GM19193 (cell line): ENCODE measurements around the gene DENND1A.

ENCODE experiments used
- POLR2A ChIP-seq: IDR thresholded peaks from 4 replicates; pipeline ENCODE4 v1.6.1; 2011; ENCODE audit not compliant: insufficient read depth, insufficient read length; ENCODE audit errors: extremely low read depth

The DENND1A gene

DNA sequence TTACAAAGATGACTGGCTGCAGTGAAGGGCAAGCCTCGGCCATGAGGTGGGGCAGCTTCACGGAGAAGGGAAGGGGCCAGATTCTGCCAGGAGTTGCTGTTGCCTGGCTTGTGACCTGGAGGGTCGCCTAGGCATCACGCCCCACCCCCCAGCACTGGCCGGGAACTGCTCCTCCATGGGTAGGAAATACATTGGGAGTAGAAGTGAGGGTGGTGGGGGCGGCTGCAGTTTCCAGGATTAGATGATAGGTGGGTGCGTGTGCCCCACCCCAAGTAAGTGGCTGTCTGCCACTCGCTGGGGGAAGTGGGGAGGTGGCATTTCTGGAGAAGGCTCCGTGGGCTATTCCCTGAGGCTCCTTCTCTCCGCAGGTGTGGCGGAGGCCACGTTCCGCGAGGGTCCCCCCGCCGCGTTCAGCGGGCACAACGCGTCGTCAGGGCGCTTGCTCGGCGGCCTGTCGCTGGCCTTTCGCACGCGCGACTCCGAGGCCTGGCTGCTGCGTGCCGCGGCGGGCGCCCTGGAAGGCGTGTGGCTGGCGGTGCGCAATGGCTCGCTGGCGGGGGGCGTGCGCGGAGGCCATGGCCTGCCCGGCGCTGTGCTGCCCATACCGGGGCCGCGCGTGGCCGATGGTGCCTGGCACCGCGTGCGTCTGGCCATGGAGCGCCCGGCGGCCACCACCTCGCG lies 557.0 kb downstream of the DENND1A start:
- no peak for TF ChIP-seq POLR2A

- TF ChIP-seq POLR2A, result no peak
Measured at GRCh38 chr9:123371805-123372590, 557.9 kb downstream of the DENND1A start.

DNA sequence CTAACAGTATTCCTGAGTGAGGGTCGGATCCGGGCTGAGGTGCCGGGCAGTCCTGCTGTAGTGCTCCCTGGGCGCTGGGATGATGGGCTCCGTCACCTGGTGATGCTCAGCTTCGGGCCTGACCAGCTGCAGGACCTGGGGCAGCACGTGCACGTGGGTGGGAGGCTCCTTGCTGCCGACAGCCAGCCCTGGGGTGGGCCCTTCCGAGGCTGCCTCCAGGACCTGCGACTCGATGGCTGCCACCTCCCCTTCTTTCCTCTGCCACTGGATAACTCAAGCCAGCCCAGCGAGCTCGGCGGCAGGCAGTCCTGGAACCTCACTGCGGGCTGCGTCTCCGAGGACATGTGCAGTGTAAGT lies 558.7 kb downstream of the DENND1A start:
- TF ChIP-seq POLR2A, result no peak

GRCh38 chr9:123370526-123371227 lies 559.2 kb downstream of the DENND1A start:
- no peak for TF ChIP-seq POLR2A

- no peak for TF ChIP-seq POLR2A
Measured at GRCh38 chr9:123370108-123370507, 559.8 kb downstream of the DENND1A start.

DNA sequence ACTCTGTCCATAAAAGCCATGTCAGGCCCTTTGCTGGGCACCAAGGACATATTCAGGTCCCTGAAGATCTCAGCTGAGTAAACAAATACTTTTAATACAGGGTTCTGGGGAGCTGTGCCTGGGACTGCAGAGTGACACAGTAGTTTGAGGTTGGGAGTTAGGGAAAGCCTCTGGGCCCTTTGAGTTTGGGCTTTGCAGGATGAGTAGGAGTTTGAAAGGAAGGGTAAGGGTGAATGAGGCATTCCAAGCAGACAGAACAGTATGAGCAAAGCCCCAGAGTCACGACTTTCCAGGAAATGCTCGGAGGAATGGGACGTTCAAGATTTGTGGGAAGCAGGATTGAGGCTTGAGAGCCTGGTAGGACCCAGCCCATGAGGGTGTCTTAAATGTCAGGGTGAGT lies 560.6 kb downstream of the DENND1A start:
- no peak for TF ChIP-seq POLR2A

GRCh38 chr9:123368536-123369153 lies 561.3 kb downstream of the DENND1A start:
- no peak for TF ChIP-seq POLR2A

DNA sequence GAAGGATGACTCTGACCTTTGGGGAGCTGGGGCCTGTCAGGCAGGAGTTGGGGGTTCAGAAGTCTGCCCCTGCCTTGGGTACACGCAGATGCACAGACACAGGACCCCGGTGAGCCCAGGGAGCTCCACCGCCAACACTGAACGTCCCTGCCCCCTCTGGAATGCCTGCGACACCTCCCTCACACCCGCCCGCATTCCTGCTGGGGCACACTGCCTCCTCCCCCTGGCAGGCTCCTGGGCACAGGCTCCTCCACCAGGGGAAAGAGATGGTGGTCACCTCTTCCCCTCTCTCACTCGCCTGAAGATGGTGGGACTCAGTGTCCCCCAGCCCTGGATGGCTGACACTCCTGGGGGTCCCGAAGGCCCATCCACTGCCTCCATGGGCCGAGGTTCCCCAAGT lies 561.9 kb downstream of the DENND1A start:
- no peak for TF ChIP-seq POLR2A

DNA sequence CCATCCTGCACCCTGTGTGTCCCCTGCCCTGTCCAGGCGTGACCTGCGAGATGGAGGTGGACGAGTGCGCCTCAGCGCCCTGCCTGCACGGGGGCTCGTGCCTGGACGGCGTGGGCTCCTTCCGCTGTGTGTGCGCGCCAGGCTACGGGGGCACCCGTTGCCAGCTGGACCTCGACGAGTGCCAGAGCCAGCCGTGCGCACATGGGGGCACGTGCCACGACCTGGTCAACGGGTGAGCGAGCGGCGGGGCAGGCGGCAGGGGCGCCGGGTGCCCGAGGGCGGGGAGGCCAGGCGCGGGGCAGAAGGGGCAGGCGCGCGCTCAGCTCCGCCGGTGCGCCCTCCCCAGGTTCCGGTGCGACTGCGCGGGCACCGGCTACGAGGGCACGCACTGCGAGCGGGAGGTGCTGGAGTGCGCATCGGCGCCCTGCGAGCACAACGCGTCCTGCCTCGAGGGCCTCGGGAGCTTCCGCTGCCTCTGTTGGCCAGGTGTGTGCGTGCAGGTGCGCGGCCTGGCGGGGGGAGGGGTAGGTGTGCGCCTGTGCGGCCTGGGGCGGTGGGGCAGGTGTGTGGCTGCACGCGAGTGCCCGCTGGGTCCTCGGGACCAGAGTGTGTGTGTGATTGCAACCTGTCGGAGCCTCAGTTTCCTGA lies 563.9 kb downstream of the DENND1A start:
- no peak for TF ChIP-seq POLR2A

- no peak for TF ChIP-seq POLR2A
Measured at GRCh38 chr9:123365287-123365880, 564.5 kb downstream of the DENND1A start.

DNA sequence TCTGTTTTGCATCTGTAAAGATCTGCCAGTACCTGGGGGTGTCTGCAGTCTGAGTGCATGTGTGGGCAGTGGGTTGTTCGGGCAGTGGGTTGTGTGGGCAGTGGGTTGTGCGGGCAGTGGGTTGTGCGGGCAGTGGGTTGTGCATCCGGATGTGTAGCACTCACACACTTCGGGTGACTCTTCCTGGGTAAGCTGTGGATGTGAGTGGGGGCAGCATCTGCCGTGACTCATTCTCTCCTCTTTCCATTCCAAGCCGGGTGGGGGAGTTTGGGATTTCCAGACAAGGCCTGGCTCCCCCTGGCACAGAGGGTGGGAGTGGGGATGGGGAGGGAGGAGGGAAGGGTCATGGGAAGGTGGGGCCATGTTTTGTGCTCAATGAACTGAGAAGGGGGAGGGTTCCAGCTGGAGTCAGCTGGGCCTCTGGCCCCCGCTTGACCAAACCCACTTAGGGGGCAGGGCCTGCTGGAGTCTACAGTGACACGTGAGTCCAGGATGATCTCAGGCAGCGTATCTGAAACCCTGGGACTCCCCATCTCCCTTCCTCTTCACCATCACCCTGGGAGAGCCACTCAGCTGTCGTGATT lies 565.6 kb downstream of the DENND1A start:
- TF ChIP-seq POLR2A, result no peak

- no peak for TF ChIP-seq POLR2A
Measured at GRCh38 chr9:123362856-123363255, 567.1 kb downstream of the DENND1A start.

DNA sequence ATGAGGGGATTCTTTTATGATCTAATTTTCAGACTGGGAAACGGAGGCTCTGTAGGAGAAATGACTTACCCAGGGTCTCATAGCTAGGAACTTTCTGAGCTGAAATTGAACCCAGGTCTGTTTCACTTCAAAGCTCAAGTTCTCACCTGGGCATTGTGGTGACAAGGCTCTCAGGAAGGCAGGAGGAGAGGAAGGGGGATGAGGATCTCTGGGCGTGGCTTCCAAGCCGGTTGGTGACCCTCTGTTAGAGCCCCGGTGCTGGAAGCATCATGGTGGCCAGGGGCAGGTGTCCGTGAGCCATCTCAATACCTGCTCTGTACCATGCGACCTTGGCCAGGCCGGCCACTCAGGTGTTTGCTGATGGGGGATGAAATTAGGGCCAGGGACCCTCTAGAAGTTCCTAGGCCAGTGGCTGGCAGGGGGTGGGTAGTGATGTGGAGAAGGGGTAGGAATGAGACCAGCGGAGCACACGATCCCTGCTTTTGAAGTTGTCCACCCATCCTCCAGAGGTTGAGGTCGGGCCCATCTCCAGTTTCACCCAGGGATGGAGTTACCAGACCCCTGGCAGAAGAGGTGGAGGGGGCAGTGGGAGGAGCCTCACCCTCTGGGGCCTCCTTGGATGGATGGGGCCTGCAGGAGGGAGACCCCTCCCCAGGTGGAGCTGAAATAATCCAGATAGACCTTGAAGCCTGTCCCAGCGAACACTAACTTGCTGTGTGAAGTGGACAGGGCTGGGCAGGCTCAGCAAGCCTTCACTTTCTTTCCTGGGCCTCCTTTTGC lies 568.0 kb downstream of the DENND1A start:
- TF ChIP-seq POLR2A, result no peak
